H4 (cell line): ENCODE measurements around the gene COX7B2. TPM values are rescaled to one million over a fixed set of nuclear protein-coding genes. Genes with fewer than 3 reads are reported as not detected.

ENCODE experiments used
- DNase-seq: peaks from one replicate; pipeline ENCODE4 v3.0.0-alpha.2; 2015; ENCODE audit warnings: low spot score
- total RNA-seq: library from RNA; depleted of rRNA; stranded (reverse); fragments of >200 nt; shearing (Covaris generic); gene quantifications from 2 replicates; pipeline ENCODE4 v1.2.3, GENCODE V29; 2014

The COX7B2 gene
- total RNA-seq, 1 experiment from 2014 or later = not detected

GRCh38 chr4:46889410-46889809 lies 19.6 kb downstream of the COX7B2 start:
- no peak for DNase-seq

- DNase-seq = peak; percentile 31
Observed at GRCh38 chr4:46886711-46887110, 22.3 kb downstream of the COX7B2 start.

- DNase-seq = peak; percentile 48
Observed at GRCh38 chr4:46878641-46879040, 30.4 kb downstream of the COX7B2 start.

GRCh38 chr4:46874811-46875210 lies 34.2 kb downstream of the COX7B2 start:
- DNase-seq = no peak

- DNase-seq = no peak
Observed at GRCh38 chr4:46870411-46870810, 38.6 kb downstream of the COX7B2 start.

GRCh38 chr4:46856333-46856732 lies 52.7 kb downstream of the COX7B2 start:
- no peak for DNase-seq

DNA sequence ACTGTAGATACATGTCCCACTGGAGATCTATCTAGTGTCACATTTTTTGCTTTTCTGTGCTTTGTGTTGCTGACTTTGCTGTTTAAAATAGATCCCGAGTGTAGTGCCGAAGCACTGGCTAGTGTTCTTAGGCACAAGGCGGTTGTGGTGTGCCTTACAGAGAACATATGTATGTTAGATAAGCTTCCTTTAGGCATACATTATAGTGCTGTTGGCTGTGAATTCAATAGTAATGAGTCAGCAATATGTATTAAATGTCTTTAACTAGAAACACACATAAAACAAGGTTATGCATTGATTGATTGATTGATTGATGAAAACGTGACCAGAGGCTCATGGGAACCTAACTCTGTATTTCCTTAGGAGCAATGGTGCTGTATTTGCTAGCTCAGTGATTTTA lies 56.2 kb downstream of the COX7B2 start:
- no peak for DNase-seq

DNA sequence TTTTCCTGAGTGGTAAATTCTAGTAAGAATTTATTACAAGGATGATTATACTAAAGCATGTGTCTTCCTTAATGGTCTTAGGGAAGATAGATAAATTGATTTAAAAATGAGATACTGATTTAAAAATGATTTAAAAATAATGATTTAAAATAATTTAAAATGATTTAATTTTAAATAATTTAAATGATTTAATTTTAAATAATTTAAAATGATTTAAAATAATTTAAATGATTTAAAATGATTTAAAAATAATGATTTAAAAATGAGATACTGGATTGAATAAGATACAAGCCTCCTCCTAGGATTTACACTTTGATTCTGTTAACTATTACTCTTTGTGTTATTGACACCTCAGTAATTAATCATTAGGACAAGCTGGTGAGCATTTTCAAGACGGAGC lies 59.0 kb downstream of the COX7B2 start:
- DNase-seq = no peak

DNA sequence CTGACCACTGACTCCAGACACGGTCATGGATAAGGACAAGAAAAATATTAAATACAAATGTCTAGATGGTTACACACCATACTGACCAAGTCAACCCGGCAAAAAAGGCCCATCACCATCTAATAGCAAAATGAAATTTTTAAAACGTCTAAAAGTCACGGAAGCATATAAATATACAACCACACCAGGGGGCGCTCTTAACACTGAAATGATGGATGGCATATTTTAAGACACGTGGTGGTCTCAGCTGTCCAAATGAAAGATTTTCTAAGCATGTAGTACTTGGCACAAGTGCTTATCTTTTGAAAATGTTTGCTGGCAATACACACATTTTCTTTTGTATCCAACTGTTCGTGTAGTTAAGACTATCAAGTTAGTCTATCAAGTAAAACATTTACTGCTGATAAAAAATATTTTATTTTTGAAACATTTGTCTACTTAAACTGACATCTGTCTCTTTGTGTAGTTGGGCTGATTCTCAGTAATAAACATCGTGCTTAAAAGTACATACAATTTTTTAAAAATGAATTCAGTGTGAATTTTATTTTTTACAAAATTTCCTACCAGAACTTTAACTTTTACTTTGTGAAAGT lies 64.6 kb downstream of the COX7B2 start:
- DNase-seq = peak; percentile 63

DNA sequence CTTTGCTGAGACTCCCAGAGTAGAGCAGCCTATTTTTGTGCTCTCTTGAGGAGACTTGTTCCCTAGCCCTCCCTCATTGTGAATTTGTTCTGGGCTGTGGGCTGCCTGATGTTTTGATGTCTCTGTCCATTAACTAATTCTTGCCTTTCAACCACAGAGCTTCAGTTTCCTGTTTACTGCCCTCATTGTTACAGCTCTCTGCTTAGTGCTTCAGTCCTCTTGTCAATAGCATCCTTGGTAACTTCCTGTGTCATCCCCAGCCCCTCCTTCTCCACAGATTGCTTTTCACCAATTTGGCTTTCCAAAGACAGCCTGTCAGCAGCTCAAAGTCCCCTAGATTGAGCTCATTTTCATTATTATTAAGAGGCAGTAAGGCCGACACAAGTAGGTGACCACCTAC lies 69.9 kb downstream of the COX7B2 start:
- DNase-seq = no peak

DNA sequence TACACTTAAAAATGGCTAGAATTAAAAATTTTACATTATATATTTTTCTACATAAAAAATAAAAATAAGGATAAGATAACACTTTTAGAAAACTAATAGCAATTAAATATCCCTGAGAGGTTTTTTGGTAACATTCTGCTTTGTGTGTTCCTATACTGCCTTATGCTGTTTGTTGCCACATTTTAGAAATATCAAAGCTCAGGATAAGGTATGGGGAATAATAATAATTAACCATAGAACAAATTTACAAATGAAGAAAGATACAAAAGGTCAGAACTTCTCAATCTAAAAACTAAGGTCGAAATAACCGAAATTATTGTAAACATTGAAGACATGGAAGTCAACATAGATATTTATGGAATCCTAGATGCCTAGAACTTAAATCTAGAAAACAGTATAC lies 71.4 kb downstream of the COX7B2 start:
- no peak for DNase-seq

DNA sequence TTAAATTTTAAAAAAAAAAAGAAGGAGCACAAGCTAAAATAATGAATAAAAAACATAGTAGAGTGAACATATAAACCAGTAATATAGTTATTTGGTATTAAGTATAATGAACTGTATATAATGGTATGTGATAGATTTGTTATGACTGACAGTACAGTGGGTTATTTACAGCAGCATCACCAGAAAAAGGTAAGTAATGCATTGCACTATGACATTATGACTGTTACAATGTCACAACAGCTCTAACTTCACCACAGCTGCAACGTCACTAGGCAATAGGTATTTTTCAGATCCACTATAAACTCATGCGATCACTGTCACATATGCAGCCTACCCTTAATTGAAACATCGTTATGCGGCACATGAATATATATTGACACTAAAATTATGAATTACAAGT lies 72.5 kb downstream of the COX7B2 start:
- no peak for DNase-seq

- no peak for DNase-seq
Observed at GRCh38 chr4:46830971-46831454, 78.0 kb downstream of the COX7B2 start.

DNA sequence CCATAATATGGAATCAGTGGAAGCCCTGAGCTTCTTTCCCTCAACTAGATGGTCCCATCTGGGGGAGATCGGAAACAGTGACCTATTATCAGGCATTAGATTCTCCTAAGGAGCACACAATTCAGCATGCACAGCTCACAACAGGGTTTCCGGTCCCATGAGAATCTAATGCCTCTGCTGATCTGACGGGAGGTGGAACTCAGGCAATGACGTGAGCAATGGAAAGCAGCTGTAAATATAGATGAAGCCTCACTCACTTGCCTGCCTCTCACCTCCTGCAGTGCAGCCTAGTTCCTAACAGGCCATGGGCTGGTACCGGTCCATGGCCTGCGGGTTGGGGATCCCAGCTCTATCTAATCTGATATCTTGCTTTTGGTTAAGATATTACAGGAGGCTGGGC lies 88.9 kb downstream of the COX7B2 start:
- no peak for DNase-seq

GRCh38 chr4:46819095-46819494 lies 90.0 kb downstream of the COX7B2 start:
- no peak for DNase-seq

- no peak for DNase-seq
Observed at GRCh38 chr4:46818604-46819003, 90.4 kb downstream of the COX7B2 start.

GRCh38 chr4:46817806-46818205 lies 91.2 kb downstream of the COX7B2 start:
- DNase-seq = no peak

DNA sequence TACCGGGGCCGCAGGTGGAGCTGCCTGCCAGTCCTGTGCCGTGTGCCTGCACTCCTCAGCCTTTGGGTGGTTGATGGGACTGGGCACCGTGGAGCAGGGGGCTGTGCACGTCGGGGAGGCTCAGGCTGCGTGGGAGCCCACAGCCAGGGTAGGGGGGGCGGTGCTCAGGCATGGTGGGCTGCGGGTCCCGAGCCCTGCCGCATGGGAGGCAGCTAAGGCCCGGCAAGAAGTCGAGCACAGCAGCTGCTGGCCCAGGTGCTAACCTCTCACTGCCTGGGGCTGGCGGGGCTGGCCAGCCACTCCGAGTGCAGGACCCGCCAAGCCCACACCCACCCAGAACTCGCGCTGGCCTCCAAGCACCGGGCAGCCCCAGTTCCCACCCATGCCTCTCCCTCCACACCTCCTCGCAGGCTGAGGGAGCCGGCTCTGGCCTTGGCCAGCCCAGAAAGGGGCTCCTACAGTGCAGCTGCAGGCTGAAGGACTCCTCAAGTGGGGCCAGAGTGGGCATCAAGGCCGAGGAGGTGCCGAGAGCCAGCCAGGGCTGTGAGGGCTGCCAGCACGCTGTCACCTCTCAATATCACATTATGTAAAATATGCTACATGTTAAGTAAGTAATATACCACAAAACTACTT lies 104.1 kb downstream of the COX7B2 start:
- DNase-seq = no peak

DNA sequence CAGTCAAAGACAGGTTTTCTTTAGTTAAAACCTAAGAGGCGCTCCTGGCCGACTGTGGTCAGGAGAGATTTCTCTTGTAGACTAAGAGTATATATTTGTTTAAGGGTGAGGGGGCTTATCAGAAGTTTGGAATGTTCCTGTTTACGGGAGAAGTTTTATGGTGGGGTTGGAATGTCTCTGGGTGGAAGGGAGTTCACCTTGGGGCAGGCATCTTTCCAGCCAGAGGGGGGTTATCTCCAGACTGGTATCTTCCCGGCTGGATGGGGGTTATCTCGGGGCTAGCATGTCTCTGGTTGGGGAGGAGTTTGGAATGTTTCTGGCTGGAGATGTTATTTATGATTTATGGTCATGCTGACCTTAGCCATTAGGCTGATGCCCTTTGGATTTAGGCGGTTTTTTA lies 116.0 kb downstream of the COX7B2 start:
- DNase-seq = no peak

- no peak for DNase-seq
Observed at GRCh38 chr4:46781434-46782092, 127.5 kb downstream of the COX7B2 start.

GRCh38 chr4:46765465-46765864 lies 143.6 kb downstream of the COX7B2 start:
- no peak for DNase-seq

DNA sequence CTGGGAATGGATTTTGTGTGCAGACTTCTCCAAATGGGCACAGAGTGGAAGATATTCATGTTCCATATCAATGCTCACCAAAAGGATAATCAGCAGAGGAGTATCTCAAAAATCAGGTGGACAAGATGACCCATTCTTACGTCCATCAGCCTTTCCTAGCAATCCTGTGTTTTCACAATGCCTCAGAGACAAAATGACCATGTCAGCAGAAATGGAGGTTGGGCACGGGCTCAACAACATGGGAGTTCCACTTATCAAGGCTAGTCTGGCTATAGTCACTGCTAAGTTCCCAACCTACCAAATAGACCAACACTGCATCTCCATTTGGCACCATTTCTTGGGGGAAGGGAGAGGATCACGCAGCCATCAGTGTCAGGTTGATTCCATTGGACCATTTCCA lies 179.0 kb downstream of the COX7B2 start:
- DNase-seq = no peak

DNA sequence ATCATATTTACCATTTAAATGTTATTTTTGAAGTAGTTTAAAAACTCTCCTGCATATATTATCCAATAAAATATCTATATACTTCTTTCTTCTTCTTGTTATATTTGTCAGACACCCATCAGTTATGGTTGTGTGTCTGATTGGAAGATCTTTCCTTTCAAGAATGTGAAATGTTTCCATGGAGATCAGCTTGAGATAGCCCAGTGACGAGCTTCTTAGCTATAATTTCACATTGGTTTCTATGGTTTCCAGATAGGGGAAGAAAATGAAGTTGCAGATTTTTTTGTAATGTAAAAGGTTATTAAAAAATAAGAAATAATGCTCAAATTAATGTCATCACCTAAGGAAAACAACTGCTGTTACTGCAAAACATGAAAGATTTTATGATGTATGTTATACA lies 189.0 kb downstream of the COX7B2 start:
- DNase-seq = no peak
